ENCODE results near the gene TDRD3.
A peak's percentile ranks its signal among the peaks of the same experiment; 100 is the strongest.

The TDRD3 gene

DNA sequence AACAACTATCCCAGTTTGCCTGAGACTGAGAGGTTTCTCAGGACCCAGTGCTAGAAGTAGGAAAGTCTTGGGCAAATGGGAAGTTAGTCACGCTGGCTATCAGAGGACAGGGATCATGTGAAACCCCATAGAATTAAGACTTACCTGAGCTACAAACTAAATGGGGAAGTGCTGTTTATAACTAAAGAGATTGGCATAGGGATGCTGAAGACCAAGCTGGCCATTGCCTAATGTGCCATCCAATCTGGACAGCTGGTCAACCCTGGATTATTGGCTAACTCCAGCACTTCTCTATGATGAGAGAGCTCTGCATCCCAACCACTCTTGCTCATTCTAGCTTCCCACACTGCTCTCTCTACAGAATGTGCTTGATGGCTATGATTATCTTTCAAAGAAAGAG lies 216.1 kb downstream of the TDRD3 start:
- H3K4me3 ChIP-seq (ENCODE audit: low read depth, low read length), result no peak overlapping the region
- TF ChIP-seq, protein P1, sequence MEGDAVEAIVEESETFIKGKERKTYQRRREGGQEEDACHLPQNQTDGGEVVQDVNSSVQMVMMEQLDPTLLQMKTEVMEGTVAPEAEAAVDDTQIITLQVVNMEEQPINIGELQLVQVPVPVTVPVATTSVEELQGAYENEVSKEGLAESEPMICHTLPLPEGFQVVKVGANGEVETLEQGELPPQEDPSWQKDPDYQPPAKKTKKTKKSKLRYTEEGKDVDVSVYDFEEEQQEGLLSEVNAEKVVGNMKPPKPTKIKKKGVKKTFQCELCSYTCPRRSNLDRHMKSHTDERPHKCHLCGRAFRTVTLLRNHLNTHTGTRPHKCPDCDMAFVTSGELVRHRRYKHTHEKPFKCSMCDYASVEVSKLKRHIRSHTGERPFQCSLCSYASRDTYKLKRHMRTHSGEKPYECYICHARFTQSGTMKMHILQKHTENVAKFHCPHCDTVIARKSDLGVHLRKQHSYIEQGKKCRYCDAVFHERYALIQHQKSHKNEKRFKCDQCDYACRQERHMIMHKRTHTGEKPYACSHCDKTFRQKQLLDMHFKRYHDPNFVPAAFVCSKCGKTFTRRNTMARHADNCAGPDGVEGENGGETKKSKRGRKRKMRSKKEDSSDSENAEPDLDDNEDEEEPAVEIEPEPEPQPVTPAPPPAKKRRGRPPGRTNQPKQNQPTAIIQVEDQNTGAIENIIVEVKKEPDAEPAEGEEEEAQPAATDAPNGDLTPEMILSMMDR (IDR thresholded peaks at IDR 0.05; ENCODE audit: insufficient read depth, low read length, missing control alignments), result no peak
- ChIA-PET POLR2A (no interaction called here), CTCF (no interaction called here)
- DNase-seq (ENCODE audit: low read depth, low spot score), result no peak

DNA sequence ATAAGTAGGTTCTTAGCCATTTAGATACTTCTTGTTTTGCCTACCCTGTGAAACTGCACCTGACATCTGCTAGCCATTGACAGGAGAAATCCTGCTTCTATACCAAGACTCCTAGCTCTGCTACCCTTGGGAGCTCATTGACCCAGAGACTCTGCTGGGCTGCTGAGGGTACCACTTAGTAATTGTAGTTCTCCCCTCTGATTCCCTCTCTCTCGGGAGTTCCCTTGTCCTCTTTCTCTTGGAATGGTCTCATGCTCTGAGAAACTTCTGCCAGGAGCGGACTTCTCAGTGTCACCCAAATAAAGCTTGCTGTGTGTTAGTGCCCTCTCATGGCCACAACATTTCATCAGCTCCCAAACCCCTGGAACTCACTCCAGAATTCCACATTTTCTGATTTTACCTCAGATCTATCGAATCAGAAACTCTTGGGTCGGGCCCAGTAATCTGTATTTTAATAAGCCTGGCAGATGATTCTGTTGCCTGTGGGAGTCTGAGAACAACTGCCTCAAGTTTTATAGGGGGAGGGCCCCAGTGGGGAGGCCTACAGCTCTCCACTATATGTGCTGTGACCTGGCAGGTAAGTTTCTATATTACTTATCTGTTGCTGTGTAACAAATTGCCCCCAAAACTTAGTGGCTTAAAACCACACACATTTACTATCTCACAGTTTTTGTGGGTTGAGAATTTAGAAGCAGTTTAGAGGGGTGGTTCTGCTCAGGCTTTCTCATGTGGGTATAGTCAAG lies 221.1 kb downstream of the TDRD3 start:
- CTCF ChIA-PET, result interaction anchor here (0.6 to 4.1 kb wide), 12 partner anchors 8 to 169 kb away, joined by 3 to 50 read pairs (median 4); no protein-coding TSS in a partner anchor
- TF ChIP-seq, protein P1 (IDR thresholded peaks at IDR 0.05; ENCODE audit: insufficient read depth, low read length, missing control alignments), result peak; percentile 37
- no peak overlapping the region for H3K4me3 ChIP-seq (ENCODE audit: low read depth, low read length)
- POLR2A ChIA-PET, result no interaction called here
- DNase-seq (ENCODE audit: low read depth, low spot score), result no peak

DNA sequence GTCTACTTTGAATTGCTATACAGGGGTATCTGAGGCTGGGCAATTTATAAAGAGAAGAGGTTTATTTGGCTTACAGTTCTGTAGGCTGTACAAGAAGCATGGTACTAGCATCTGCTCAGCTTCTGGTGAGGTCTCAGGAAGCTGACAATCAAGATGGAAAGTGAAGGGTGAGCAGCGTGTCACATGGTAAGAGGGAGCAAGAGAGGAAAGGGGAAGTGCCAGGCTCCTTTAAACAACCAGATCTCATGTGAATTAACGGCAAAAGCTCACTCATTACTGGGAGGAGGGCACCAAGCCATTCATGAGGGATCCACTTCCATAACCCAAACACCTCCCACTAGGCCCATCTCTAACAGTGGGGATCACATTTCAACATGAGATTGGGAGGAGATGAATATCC lies 222.4 kb downstream of the TDRD3 start:
- ChIA-PET CTCF (interaction anchor here (1.4 to 1.7 kb wide), 2 partner anchors 145 to 171 kb away, joined by 5 to 7 read pairs; no protein-coding TSS in a partner anchor), POLR2A (no interaction called here)
- H3K4me3 ChIP-seq (ENCODE audit: low read depth, low read length), result no peak overlapping the region
- no peak for DNase-seq (ENCODE audit: low read depth, low spot score)
- TF ChIP-seq, protein P1 (IDR thresholded peaks at IDR 0.05; ENCODE audit: insufficient read depth, low read length, missing control alignments), result no peak

DNA sequence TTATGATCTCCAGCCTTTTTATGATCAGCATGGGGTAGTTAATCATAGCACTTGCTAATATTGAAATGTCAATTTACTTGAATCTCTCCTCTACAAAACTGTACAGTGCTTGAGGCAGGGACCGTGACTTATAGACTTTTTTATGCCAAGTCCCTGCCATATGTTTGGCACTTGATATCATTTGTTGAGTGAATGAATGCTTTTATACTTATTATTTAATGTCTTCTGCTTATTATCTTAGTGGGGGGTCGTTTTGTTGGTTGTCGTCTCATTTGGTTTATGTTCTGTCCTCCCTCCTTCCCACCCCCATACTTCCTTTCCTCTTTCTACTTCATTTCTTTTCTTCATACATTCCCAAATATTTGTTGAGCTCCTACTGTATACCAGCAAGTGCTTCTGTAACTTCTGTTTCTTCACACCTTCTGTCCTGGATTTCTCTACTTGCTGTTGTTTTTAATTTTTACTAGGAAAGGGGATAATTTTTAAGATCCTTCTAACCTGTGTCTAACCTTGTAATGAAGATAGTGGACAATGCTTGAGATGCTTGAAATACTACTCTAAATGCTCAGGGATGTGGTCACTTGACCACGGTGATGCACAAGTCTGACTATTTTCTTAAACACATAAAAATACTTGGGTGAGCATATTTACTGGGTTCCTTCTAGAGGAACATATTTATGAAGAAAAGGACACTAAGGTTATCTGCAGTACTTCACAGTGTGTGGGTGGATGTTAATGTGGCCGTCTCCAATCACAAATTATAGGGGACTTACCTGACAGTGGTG lies 223.8 kb downstream of the TDRD3 start:
- TF ChIP-seq, protein P1 (IDR thresholded peaks at IDR 0.05; ENCODE audit: insufficient read depth, low read length, missing control alignments), result no peak
- no peak overlapping the region for H3K4me3 ChIP-seq (ENCODE audit: low read depth, low read length)
- POLR2A ChIA-PET, result no interaction called here
- no peak for DNase-seq (ENCODE audit: low read depth, low spot score)
- CTCF ChIA-PET, result interaction anchor here (1.4 to 1.7 kb wide), 2 partner anchors 146 to 172 kb away, joined by 5 to 7 read pairs; no protein-coding TSS in a partner anchor

DNA sequence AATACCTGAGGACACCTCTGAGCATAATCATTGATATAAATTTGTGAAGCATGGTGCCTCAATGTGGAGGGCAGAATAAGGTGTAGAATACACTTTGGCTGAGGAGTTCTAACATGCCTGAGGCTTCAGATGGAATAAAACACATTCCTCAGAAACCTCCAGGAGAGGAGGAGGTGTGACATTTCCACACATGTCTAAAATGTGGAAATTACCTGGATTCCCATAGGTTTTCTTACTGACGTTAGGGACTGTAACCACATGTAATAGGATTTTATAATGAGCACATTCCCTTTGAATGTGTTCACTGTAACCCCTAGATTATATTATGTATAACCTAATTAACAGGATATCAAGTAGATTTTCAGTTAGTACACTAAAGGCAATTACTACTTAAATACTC lies 226.1 kb downstream of the TDRD3 start:
- ChIA-PET POLR2A (no interaction called here), CTCF (no interaction called here)
- TF ChIP-seq, protein P1 (IDR thresholded peaks at IDR 0.05; ENCODE audit: insufficient read depth, low read length, missing control alignments), result no peak
- H3K4me3 ChIP-seq (ENCODE audit: low read depth, low read length), result no peak overlapping the region
- no peak for DNase-seq (ENCODE audit: low read depth, low spot score)

Measured in AG04449 (cell line).